NCI-H1436 (cell line): ENCODE results near the gene DENND4C.
A peak's percentile ranks its signal among the peaks of the same experiment; 100 is the strongest.
"Not testable (repeated sequence)": the region's sequence is repeated elsewhere in the genome, so short reads cannot be mapped to it uniquely, and the experiment has no call there.

ENCODE experiments used
- DNase-seq: peaks from one replicate; lab custom pipeline; 2025; lab: John Stamatoyannopoulos, UW

The DENND4C gene

DNA sequence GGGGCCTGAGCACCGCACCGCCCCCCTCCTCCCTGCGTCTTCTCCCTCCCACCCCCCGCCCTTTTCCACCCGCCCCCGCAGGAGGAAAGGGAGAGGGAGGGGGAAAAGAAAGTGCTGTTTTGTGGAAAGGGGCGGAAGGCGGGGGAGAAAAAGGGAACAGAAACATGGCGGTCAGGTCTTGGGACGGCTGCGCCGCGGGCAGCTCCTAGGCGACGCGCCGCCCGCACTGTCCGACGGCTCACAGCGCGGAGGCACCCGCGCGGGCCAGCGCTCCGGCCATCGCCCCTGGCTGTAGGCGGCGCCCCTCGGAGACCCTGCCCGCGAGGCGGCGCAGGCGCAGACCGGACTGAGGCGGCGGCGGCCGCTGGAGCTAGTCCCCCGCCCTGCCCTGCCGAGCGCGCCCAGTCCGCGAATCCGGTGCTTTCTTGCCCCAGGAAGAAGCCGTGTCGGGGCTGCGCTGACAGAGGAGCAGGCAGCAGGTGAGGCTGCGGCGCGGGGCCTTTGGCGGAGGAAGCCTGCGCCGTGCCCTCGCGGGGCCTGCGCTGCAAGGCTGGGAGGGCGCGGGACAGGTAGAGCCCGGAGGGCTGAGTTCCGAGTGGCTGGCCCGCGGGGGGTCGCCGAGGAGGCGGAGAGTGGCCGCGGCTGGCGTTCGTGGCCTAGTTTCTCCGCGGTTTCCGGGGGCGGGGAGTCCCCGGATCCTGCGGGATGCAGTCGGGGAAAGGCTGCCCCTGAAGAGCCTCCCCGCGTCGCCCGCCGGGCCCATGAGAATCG, at the start of gene DENND4C:
Gene DENND4C (plus strand): TSS at position 339 of the 771 bp plus-strand sequence. CDS start 45,482 bp downstream, outside the sequence.
- DNase-seq: peak; percentile 75

DNA sequence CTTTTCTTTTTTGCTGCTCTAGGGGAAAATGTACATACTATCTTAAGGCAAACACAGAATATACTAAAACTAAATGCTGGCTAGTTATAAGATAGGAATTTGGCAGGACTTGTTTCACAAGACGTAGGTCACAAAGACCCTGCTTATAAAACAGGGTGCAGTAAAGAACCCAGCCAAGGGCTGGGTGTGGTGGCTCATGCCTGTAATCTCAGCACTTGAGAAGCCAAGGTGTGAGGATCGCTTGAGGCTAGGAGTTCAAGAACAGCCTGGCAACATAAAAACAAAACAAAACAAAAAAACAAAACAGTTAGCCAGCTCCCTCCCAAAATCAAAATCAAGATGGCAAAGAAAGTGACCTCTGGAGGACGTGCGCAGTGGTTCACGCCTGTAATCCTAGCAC, 49.5 kb upstream of the DENND4C start:
- no peak for DNase-seq

DNA sequence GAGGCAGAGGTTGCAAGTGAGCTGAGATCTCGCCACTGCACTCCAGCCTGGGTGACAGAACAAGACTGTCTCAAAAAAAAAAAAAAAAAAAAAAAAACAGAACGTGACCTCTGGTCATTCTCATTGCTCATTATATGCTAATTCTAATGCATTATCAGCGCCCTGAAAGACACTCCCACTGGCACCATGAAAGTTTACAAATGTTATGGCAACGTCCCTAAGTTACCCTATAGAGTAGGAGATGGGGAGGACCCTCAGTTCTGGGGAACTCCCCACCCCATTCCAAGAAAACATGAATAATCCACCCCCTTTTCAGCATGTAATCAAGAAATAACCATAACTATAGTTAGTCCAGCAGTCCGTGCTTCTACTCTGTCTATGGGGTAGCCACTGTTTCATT, 48.9 kb upstream of the DENND4C start:
- DNase-seq: no peak

DNA sequence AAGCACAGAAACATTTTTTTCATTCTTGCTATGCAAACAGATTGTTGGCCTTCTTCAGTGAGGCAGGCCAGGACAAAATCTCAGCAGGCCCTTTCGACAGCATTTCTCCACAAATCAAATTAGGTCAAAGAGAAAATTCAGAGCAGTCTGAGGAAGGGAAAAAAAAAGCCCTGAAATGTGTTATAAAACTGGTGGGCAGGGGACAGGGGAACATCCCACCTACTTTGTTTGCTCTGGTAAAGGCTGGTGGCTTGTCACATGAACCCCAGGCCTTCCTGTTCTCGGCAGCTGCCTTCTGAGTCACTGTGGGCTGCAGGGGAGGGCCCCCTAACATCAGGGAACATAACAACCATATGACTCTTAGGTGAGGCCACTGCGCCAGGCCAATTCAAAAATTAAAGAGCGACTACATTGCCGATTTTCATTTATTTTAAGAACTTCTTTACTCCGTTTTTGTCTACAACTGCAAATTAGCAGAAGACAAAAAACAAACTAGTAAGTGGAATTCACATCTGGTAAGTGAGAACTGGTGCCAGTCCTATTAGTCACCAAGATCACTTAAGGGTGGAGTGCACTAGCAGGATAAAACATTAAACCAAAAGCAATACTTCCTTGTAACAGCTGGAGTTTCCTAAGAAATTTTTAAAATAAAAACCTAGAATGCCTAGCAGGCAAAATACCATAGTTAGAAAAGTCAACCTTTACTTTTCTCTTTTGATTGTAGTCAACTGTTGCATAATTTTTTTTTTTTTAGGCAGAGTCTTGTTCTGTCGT, 46.2 kb upstream of the DENND4C start:
- DNase-seq: no peak

DNA sequence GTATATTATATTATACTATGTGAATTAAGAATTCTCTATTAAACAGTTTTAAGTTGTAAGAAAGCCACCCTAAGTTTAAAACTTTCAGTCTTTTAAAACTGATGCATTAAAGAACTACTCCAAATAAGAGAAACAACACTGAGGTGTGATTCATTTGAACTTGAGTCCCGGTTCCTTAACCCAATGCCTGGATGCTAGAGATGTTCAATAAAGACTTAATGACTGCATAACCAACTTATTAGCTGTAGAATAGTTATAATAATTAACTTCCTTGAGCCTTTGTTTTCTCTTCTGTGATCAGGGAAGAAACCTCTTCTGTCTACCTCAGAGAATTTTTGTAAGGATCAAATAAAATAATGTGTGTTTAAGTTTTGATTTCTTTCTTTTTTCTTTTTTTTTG, 45.3 kb upstream of the DENND4C start:
- DNase-seq: no peak

DNA sequence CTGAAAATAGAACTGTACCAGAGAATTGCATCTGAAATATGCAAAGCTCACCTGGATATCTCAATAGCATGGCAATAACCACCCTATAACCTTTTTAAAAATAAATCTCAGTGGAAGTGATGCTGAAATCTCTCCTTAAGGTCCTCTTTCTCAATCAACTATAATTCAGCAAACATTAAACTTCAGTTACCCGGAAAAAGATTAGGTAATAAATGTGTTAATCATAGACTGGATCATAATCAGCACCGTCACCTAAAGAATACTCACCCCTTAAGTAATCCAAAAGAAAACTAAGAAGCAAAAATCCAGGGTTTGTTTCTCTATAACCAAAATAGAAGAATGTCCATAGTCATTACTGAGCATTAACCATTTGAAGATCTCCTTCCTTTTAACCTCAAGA, 44.3 kb upstream of the DENND4C start:
- no peak for DNase-seq

DNA sequence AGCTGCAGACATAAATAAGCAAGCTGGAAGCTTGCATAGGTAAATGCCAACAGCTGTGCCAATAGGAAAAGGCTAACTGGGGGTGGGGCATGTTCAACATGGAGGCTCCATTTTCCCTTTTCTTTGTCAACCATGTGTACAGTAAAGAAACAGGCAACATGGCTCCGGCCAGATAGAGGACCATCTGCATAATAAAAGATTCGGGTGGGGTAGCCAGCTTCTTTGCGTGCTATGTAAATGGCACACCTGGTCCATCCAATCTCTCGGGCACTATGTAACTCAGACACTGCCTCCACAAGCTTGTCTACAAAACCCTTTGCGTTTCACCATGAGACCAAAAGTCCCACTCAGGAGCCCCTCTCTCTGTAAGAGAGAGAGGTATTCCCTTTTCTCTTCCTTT, 41.7 kb upstream of the DENND4C start:
- no peak for DNase-seq

DNA sequence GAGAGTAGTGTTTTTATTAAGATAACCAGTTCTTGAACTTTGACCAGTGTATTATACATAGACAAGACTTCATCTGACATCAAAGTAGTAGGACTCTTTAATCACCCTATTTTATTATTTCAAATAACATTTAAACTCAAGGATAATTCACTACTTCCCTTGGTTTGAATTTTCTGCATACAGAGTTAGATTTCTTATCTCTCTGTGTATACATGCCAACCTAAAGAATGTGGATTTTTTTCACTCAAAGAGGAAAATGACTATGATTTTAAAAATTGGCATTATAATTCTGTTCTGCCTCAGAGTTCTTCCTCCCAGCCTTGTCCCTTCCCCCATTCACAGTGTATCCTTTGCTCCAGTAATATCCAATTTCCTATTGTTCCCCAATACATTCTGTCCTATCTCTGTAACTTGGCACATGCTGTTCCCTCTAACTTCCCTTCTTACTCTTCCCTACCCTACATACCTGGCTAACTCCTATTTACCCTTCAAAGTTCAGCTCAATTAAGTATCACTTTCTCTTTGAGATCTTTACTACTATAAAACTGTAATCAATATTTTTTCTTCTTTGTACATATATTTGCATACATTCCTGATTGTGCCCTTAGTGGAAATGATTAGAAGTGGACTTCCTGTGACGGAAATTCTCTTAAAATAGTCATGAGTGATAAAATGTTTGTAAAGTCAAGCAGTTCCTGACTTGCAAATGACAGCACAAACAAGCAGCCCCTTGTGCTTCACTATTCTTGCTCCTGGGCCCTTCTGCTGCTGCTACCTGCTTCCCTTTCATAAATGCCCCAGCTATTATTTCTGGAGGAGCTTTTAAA, 38.1 kb upstream of the DENND4C start:
- no peak for DNase-seq

DNA sequence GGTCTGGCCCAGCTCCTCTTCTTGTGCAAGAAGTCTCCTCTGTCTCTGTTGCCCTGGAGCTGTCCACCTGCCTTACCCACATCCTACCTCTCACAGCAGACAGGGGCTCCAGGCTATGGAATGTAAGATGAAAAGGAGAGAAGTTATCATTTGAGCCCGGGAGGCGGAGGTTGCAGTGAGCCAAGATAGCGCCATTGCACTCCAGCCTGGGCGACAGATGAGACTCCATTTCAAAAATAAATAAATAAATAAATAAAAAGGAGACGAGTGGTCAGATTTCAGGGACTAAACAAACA, 37.5 kb upstream of the DENND4C start:
- no peak for DNase-seq

DNA sequence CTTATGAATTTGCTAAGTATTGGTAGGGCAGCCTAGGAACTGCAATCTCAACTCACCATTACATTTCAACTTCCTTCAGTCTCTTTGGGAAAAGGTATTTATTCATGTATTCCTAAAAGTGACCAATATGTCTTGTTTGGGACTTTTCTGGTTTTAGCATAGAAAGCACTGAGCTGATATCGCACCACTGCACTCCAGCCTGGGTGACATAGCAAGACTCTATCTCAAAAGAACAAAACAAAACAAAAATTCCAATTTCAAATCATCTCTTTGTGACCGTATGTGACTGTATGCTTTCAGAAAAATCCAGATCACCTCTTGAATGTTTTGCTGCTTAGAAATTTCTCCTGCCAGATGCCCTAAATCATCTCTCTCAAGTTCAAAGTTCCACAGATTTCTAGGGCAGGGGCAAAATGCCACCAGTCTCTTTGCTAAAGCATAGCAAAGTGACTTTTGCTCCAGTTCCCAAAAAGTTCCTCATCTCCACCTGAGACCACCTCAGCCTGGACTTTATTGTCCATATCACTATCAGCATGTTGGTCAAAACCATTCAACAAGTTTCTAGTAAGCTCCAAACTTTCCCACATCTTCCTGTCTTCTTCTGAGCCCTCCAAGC, 37.0 kb upstream of the DENND4C start:
- DNase-seq: not testable (repeated sequence)

DNA sequence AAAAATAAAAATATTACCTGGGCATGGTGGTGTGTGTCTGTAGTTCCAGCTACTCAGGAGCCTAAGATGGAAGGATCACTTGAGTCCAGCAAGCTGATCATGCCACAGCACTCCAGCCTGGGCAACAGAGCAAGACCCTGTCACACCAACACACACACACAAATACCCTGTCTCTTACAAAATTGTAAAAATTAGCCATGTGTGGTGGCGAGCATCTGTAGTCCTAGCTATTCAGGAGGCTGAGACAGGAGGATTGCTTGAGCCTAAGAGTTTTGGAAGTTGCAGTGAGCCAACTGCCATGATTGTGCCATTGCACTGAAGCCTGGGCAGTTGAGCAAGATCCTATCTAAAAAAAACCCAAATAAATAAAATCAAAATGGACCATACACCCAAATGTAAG, 32.1 kb upstream of the DENND4C start:
- no peak for DNase-seq

DNA sequence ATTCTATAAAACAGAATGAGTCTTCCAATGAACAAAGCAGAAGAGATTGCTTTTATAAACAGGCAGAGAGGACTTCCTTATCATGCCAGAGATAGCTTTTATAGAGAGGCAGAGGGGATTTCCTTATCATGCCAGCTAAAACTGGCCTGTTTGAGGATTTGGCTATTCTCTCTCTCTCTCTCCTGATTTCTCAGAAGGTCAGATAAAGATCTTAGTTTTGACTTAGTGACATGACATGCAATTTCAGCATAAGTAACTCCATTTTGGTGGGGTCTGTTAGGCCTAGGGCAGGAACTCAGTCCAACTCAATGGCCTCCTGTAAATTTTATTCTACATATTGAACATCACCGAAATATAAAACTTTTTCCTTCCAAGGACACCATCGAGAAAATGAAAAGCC, 31.5 kb upstream of the DENND4C start:
- no peak for DNase-seq

DNA sequence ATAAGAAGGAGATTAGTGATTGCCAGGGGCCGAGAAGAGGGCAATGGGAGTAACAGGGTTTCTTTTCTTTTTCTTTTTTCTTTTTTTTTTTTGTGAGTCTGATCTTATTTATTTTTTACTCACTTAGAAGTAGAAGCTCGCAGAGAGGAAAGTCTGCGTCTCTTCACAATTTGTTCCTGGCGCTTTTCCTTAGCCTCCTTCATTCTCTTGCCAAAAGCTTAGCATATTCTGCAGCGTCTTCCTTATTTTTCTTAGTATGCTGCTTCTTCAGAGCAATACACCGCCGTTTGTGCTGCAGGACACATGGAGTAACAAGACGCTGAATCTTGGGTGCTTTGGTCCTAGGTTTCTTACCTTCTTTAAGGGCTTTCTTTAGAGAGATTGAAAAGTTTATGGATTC, 30.3 kb upstream of the DENND4C start:
- DNase-seq: no peak

DNA sequence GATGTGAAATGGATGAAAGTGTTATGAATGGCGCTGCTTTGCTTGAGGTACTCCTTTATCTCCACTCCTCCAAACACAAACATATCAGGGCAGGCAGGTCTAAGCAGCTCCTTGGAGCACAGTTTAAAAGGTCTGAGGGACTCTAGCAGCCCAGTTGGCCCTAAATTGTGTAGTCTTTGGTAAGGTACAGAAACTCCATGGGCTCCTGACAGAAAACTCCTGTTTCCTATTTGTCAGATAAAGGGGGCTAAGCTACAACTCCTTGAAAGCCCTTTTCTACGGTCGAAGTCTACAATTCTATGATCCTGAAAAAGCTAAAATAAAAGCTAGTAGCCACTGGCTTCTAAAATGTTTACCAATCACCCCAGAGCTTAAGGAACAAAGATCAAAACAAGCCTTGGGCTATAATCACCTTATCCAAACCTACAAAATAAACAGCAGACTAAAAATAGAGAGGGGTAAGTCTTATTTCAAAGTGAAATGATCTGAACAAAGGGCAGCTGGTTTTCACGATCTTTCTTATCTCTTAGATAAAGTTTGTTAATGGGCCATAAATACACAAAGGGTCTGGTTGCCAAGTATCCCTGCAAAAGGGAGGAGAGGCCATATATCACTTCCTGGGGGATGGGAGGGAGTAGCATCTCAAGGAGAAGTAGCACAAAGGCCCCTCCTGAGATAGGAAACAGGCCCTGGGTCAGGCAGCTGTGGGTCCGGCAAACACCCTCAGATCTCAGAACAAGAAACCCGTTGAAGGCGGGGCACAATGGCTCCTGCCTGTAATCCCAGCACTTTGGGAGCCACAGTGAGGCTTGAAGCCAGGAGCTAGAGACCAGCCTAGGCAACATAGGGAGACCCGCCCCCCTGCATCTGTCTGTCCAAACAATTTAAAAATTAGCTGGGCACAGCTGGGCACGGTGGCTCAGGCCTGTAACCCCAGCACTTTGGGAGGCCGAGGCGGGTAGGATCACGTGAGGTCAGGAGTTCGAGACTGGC, 28.3 kb upstream of the DENND4C start:
- no peak for DNase-seq

DNA sequence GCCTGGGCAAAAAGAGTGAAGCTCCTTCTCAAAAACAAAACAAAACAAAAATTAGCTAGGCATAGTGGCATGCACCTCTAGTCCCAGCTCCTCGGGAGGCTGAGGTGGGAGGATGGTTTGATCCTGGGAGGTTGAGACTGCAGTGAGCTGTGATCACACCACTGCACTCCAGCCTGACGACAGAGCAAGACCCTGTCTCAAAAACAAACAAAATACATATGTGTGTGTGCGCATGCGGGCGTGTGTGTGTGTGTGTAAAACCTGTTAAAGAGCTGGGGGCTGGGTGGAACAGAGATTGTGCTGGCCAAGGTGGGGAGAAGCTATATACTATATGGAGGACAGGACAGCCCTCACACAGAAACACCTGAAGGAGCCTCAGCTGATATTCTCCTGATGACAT, 27.4 kb upstream of the DENND4C start:
- DNase-seq: no peak

DNA sequence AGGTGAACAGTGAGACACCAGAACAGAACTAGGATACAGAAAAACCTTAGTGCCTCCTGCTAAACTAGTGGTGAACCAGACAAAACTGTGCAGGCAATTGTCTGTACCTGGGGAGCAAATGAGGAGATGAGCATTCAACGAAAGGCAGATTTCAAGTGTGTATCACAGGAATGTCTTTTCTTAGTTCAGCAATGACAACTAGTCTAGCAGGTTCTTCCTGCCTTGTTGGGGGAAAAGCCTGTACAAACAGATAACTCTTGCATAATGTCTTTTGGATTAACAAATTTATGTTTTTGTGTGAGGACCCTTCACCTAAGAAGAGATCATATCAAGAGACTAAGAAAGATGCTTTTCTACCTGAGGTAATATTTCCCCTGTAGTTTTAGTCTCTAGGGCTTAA, 21.8 kb upstream of the DENND4C start:
- DNase-seq: no peak

DNA sequence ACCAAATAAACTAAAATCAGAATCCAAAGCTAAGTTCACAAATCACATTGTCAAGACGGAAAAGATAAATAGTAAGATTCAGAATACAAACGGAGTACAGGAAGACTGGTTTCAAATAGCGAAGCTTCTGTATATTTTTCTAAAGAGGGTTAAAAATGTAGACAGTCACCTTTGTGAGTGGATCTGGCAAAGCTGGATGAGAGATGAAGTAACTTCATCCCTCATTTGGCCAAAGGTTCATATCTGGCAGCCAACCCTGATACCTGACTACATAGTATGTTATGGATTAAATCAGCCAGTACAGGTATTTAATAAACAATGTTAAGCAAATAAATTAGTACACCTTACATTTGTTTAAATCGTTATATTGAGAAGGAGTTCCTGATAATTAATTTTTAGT, 21.3 kb upstream of the DENND4C start:
- no peak for DNase-seq

DNA sequence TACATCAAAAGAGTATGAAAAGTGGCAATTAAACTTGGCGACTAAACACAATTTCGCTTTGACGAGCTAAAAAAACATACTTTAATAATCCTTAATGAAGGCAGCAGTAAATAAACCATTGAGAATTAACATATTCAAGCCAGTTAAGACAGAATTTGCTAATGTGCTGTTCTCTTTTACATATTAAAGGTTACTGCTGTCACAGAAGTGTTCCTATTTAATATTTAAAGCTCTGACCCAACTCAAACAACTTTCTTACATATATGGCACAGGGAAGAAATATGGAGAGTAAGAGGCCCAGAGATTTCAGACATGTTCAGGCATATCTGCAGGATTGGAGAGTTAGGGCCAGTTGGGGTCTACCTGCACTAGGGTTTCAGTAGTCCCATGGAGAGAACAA, 16.7 kb upstream of the DENND4C start:
- no peak for DNase-seq

DNA sequence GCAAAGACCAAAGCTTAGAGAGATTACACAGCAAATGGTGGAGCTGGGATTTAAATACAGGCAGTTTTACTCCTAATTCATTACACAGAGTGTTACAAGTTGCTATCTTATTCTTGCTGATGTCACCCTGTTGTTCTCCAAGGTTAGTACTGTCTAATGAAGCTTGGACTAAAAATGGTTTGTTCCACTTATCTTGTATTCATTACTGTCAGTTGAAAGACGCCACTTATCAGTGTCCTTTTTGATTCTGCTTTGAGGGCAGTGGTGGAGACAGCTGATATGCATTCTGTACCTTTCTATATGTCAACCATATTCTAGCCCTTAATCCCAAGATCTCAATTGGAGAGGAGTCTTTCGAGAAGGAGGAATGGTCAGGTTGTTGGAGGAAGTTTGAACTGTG, 14.0 kb upstream of the DENND4C start:
- no peak for DNase-seq

DNA sequence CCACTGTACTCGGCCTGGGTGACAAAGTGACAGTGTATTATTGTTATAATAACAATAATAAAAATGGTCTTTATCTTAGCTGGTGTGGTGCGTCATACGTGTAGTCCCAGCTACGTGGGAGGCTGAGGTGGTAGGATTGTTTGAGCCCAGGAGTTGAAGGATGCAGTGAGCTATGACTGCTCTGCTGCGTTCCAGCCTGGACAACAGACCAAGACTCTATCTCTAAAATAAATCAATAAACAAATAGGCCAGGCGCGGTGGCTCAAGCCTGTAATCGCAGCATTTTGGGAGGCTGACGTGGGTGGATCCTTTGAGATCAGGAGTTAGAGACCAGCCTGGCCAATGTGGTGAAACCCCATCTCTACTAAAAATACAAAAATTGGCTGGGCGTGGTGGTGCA, 9.2 kb upstream of the DENND4C start:
- DNase-seq: no peak

DNA sequence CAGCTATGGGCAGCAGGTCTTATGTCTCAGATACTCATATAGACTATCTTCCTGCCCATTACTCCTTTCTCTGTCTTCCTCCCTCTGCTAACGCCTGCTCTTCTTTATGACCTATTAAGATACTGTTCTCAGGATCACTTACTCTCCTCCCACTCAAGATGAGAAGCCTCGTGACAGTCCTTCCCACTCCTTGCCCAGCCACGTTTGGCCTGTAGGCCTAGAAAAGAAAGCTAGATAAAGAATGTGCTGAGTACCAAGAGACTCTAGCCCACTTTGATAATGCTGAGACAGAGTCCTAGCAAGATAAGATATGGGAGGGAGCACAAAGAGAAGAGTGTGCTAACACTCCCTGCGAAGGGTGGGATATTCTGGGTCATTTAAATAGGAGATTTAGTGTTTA, 6.8 kb upstream of the DENND4C start:
- no peak for DNase-seq
